ENCODE data around the gene TBC1D9.

GRCh38 chr4:140648716-140649308 lies 107.4 kb downstream of the TBC1D9 start:
- no peak for TF ChIP-seq POLR2A (IDR thresholded peaks at IDR 0.05)
- TF ChIP-seq CTCF (IDR thresholded peaks at IDR 0.05): no peak

Data from right lobe of liver (tissue), 4 donors.